SKM-1 treated with dmso at 0.1 percent for 144 hours (cell line): Measurements from ENCODE around the gene TSHR.

ENCODE experiments used
- DNase-seq: peaks from one replicate; lab custom pipeline; 2025; ENCODE audit not compliant: unreplicated experiment; lab: John Stamatoyannopoulos, UW

Gene TSHR

DNA sequence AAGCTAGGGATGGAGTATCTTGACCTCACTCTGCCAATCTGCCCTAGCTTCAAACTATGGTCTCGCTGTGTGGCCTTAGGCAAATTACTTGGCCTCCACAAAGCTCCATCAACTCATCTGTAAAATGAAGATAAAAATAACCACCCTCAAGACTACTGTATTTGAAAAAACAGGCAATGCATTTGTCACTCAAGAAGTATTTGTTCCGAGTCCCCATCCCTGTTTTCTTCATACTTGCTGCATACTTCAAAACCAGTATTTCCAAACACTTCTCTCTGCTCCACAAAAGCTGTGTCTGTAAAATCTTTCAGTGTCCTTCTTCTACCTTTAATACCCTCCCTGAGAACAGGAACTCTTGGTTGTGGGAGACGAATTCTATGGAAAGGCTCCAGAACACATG, 217.5 kb downstream of the TSHR start:
- no peak for DNase-seq

DNA sequence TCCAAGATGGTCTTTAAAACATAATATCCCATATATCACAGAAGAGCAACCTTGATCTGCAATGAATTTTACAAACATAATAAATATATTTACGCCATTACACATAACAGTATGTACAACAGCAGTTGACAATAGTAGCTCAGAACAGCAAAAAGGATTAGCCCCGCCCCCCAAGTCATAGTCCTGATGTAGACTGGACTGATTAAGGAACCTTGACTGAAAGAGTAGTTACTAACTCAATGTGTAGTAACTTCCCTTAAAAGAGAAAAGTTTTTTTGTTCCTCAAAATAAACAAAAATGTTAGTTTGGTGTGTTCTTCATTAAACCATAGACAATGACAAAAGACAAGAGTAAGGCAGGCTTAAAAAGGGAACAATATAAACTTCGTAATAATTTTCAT, 220.8 kb downstream of the TSHR start:
- peak; percentile 4 for DNase-seq

DNA sequence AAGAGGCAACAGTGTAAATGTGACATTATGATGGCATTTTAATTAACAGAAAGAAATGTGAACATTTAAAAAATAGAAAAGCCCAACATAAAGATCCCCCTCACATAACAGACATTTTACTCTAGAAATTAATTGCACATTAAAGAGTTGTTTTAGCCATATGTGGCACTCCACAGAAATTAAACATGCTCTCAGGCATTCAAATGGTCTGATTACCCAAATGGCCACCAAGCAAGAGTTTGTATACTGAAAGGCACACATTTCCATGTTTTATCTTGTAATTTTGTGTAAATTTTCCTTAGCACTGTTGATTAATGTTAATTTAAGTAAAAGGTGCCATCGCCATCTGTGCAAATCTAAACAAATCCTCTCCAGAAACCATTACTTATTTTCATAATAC, 221.8 kb downstream of the TSHR start:
- no peak for DNase-seq

DNA sequence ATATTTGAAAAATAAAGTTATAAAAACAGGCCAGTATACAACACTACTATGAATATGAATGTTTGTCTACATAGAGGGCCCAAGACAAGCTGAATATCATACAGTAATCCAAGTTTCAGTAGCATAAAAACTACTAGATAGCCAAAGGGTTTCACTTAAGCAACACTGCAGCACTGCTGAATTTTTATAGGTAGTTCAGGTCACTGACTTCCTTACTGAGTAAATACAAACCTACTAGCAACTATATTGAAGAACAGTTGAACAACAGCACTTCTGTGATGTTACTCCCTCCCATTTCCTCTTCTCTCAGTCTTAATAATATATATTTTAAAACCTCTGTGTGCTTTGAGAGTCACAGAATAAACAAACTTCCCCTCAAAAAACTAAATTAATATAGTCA, 222.6 kb downstream of the TSHR start:
- no peak for DNase-seq

DNA sequence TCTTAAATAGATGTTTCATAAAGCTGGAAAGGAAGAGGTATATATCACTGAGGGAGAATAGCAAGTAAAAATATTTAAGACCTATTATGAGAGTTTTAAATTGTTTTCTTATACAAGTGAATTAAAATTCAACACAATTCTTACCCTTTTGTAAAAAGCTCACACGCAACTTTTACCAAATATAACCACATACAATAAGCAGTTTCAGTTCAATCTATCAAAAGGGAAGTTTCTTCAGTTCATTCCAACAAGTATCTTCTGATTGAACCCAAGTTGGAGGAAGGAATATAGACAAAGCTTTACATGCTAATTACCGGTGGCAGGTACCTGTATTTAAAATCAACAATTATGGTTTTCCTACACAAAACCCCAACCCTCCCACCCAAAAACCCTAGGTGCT, 224.2 kb downstream of the TSHR start:
- DNase-seq, result no peak

DNA sequence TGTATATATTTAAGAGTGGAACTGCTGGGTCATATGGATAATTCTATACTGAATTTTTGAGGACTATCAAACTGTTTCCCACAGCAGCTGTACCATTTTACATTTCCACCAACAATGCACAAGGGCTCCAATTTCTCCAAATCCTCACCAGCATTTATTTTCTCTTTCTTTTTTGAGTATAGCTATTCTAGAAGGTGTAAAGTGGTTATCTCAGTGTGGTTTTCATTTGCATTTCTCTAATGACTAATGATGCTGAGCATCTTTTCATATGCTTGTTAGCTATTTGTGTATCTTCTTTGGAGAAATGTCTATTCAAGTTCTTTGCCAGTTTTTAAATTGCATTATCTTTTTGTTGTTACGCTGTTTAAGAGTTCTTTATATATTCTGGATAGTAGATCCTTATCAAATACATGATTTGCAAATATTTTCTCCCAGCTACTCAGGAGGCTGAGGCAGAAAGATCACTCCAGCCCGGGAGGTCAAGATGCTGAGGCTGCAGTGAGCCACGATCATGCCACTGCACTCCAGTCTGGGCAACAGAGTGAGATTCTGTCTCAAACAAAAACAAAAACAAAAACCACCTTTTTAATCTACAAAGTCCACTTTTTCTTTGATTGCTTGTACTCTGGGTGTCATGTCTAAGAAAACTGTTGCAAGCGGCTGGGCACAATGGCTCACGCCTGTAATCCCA, 232.6 kb downstream of the TSHR start:
- DNase-seq, result no peak

DNA sequence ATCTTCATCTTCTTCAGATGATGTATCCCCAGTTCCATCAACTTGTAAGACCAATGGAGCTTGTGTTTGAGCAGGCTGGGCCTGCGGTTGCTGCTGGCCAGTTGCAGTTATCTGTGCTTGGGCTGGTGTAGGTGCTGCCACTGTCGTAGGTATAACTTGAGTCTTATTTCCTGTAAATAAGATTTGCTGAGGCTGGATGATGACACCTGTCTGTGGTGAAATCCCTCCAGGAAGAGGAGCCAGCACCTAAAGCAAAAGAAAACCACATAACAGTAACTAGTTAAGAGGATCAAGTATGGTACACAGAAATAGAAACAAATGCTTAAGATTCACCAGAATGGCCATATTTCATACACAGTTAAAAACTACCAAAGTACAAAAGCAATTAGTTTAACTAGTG, 237.2 kb downstream of the TSHR start:
- no peak for DNase-seq

DNA sequence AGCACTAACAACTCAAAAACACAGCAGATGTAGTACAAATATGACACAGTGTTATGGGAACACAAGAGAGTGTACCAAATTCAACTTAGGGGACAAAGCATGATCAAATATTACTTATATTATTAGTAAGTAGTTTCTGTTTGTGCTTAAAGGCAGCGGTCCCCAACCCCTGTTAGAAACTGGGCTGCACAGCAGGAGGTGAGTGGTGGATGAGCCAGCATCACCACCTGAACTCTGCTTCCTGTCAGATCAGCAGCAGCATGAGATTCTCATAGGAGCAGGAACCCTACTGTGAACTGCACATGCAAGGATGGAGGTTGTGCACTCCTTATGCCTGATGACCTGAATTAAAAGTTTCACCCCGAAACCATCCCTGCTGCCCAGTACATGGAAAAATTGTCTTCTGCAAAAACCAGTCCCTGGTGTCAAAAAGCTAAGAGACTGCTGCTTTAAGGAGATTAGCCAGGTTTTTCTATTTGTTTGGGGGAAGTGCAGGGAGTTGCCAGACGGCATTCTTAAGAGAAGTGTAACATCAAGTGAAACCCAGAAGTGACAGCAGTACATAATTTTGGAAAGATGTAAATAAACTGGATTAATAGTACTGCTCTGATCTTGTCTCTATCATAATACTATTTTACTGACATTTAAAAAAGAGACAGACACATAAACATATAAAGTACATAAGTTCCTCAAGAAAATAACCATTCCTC, 238.7 kb downstream of the TSHR start:
- no peak for DNase-seq
